Smooth muscle cell (in vitro differentiated cells): ENCODE data around the gene EMILIN3. TPM values are rescaled to one million over a fixed set of nuclear protein-coding genes. Genes with fewer than 3 reads are reported as not detected.
A peak's percentile ranks its signal among the peaks of the same experiment; 100 is the strongest.

Experiments used
- DNase-seq: peaks from one replicate; lab custom pipeline; 2025; ENCODE audit not compliant: unreplicated experiment; lab: John Stamatoyannopoulos, UW
- H2AFZ ChIP-seq: fragments of 200-600 bp; sonication (generic); 2 replicates; pipeline ENCODE4 v1.6.0; 2016; ENCODE audit warnings: antibody characterized with exemption, low read depth, mild to moderate bottlenecking
- H3F3A ChIP-seq: fragments of 200-600 bp; sonication (generic); 2 replicates; pipeline ENCODE4 v1.6.0; 2017; ENCODE audit warnings: antibody characterized with exemption, low read depth
- H3K27ac ChIP-seq: fragments of 200-600 bp; sonication (generic); 2 replicates; pipeline ENCODE4 v1.5.1; 2016; ENCODE audit warnings: low read depth, mild to moderate bottlenecking
- H3K27me3 ChIP-seq: fragments of 200-600 bp; sonication (generic); 2 replicates; pipeline ENCODE4 v1.6.1; 2016; ENCODE audit warnings: low read depth, mild to moderate bottlenecking
- H3K36me3 ChIP-seq: fragments of 200-600 bp; sonication (generic); 2 replicates; pipeline ENCODE4 v1.5.1; 2016; ENCODE audit warnings: low read depth
- H3K4me1 ChIP-seq: fragments of 200-600 bp; sonication (generic); 2 replicates; pipeline ENCODE4 v1.5.1; 2016; ENCODE audit warnings: low read depth
- H3K4me2 ChIP-seq: fragments of 200-600 bp; sonication (generic); 2 replicates; pipeline ENCODE4 v1.6.0; 2016; ENCODE audit warnings: mild to moderate bottlenecking
- H3K4me3 ChIP-seq: fragments of 200-600 bp; sonication (generic); 2 replicates; pipeline ENCODE4 v1.5.1; 2016; ENCODE audit warnings: mild to moderate bottlenecking
- H3K79me2 ChIP-seq: fragments of 200-600 bp; sonication (generic); 2 replicates; pipeline ENCODE4 v1.6.0; 2016; ENCODE audit warnings: low read depth, mild to moderate bottlenecking
- H3K9ac ChIP-seq: fragments of 200-600 bp; sonication (generic); 2 replicates; pipeline ENCODE4 v1.6.0; 2016; ENCODE audit warnings: low read depth
- H3K9me3 ChIP-seq: fragments of 200-600 bp; sonication (generic); replicated peaks from 2 replicates; pipeline ENCODE4 v1.5.1; 2016; ENCODE audit warnings: low read depth
- H4K20me1 ChIP-seq: fragments of 200-600 bp; sonication (generic); 2 replicates; pipeline ENCODE4 v1.6.0; 2016; ENCODE audit warnings: low read depth
- WGBS: methylation state at CpG from one replicate; pipeline ENCODE4 v1.1.7; 2016; ENCODE audit warnings: low lambda C conversion rate; 5-methylcytosine and 5-hydroxymethylcytosine counted together
- polyA plus RNA-seq: library from polyadenylated mRNA; unstranded; fragments of >200 nt; fragmentation: Nextera tagmentation; extraction: Ambion mirVana; gene quantifications from 2 replicates; pipeline ENCODE4 v1.2.1, GENCODE V29; 2016
- total RNA-seq: library from RNA; depleted of rRNA; stranded (reverse); fragments of >200 nt; gene quantifications from 2 replicates; pipeline ENCODE4 v1.2.3, GENCODE V29; 2014
- TF ChIP-seq, protein P1 (sequence below): fragments of 200-600 bp; sonication (generic); IDR thresholded peaks from 2 replicates; pipeline ENCODE4 v1.5.1; 2017; ENCODE audit warnings: borderline replicate concordance, mild to moderate bottlenecking, antibody characterized with exemption; ENCODE audit not compliant: insufficient read depth, poor library complexity, severe bottlenecking

Gene EMILIN3
- total RNA-seq (0.27 and 0.36 TPM in 2 replicates), polyA plus RNA-seq (0.18 and 0.65 TPM in 2 replicates)

- Histone ChIP-seq H3K27me3 (peaks cover 39% of the 10 kb centered on the region), H3K9me3 (no peaks in the 10 kb centered on the region), H3K79me2 (no peaks in the 10 kb centered on the region), H3F3A (no peaks in the 10 kb centered on the region), H3K4me2 (peak within 1 kb of the TSS; percentile 86), H3K27ac (no peak within 1 kb of the TSS), H3K4me3 (peak within 1 kb of the TSS; percentile 46), H3K4me1 (peaks cover 6% of the 10 kb centered on the region), H3K9ac (no peak within 1 kb of the TSS), H4K20me1 (no peaks in the 10 kb centered on the region), H2AFZ (no peak within 1 kb of the TSS), H3K36me3 (no peaks in the 10 kb centered on the region)
- DNase-seq, result no peak
- 14% methylated on average over 37 of the region's 93 CpGs for WGBS
- TF ChIP-seq, protein P1, sequence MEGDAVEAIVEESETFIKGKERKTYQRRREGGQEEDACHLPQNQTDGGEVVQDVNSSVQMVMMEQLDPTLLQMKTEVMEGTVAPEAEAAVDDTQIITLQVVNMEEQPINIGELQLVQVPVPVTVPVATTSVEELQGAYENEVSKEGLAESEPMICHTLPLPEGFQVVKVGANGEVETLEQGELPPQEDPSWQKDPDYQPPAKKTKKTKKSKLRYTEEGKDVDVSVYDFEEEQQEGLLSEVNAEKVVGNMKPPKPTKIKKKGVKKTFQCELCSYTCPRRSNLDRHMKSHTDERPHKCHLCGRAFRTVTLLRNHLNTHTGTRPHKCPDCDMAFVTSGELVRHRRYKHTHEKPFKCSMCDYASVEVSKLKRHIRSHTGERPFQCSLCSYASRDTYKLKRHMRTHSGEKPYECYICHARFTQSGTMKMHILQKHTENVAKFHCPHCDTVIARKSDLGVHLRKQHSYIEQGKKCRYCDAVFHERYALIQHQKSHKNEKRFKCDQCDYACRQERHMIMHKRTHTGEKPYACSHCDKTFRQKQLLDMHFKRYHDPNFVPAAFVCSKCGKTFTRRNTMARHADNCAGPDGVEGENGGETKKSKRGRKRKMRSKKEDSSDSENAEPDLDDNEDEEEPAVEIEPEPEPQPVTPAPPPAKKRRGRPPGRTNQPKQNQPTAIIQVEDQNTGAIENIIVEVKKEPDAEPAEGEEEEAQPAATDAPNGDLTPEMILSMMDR, result no peak
Measured at GRCh38 chr20:41366546-41367392, at the start of gene EMILIN3. Gene EMILIN3 (minus strand): TSS chr20:41366818. CDS start chr20:41366634, 184 bp downstream.

DNA sequence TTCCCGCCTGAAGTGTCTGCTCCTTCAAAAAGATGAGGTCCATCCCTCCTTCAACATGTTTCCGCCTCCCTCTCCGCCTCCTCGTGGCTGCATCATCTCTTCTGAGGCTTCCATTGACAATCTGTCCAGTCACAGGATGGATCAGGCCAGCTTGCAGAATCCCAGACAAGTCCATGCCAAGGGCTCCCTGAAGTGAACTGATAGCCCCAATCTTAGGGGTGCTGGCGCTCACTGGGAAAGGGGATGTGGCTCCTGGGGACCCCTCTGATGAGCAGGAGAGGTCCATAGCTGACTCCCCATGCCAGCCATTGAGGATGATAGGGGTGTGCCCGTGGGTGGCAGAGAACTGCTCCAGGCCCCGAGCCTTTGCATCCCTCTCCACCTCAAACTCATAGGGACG, 48.6 kb upstream of the EMILIN3 start:
- no peak for DNase-seq
- WGBS, result 98% methylated on average over 8 of the region's 8 CpGs
- Histone ChIP-seq H3K79me2 (no peaks in the 10 kb centered on the region), H3K4me1 (no peaks in the 10 kb centered on the region), H4K20me1 (peaks cover 5% of the 10 kb centered on the region), H3K27me3 (no peaks in the 10 kb centered on the region), H3K36me3 (peaks cover 21% of the 10 kb centered on the region), H3K9me3 (no peaks in the 10 kb centered on the region), H3F3A (no peaks in the 10 kb centered on the region), H3K4me3 (no peak overlapping the region), H3K9ac (no peak overlapping the region), H3K27ac (no peak overlapping the region), H3K4me2 (no peak overlapping the region), H2AFZ (no peak overlapping the region)
- TF ChIP-seq, protein P1, result no peak

DNA sequence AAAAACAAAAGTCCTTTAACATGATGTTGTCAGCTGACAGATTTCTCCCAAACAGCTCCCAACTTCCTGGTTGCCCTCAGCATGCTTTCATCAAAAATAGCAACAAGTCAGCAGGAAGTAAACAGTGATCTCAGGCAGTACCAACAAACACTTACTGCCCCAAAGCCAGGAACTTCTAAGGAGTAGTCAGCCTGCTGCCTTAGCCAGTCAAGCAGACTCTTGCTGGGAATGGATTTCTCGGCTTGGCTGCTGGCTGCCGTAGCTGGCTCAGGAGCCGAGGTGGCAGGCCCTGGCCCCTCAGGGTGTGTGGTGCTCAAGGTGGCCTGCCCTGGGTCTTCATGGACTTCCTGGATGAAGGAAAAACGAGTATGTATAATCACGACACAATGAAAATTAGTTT, 46.6 kb upstream of the EMILIN3 start:
- Histone ChIP-seq H3K36me3 (peaks cover 21% of the 10 kb centered on the region), H3K27ac (no peak overlapping the region), H3K27me3 (no peaks in the 10 kb centered on the region), H3K4me1 (no peaks in the 10 kb centered on the region), H3F3A (no peaks in the 10 kb centered on the region), H3K4me2 (no peak overlapping the region), H2AFZ (no peak overlapping the region), H3K79me2 (no peaks in the 10 kb centered on the region), H3K9me3 (no peaks in the 10 kb centered on the region), H3K9ac (no peak overlapping the region), H3K4me3 (no peak overlapping the region), H4K20me1 (peaks cover 5% of the 10 kb centered on the region)
- no peak for DNase-seq
- 90% methylated on average over 5 of the region's 5 CpGs for WGBS
- TF ChIP-seq, protein P1, result no peak
